ENCODE measurements around the gene BTBD7. TPM values are rescaled to one million over a fixed set of nuclear protein-coding genes. Genes with fewer than 3 reads are reported as not detected.

The BTBD7 gene
- total and polyA plus RNA-seq, 2 donors (not counting 1 experiment from before 2014, with no cell fraction given): 8.1 to 48.6 TPM

DNA sequence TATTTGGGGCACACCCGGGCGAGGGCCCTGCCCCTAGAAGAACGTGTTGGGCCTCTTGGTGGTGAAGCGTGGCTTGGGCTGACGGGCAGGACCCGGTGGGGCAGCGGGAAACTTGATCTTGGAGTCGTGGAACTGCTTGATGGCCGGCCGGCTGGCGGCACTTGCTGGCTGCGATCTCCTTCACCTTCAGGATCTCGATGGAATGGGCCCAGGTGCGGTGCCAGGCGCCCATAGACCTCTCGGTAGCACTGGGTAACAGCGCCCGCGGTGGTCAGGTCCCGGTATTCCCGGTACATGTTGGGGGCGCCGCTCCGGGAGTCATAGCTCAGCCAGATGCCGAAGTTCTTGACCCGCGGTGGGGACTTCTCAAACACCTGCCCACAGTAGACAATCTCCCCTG is 109.3 kb downstream of the BTBD7 start:
- H3K27me3 ChIP-seq (replicated peaks in 1 of 4; ENCODE audit: control extremely low read depth in 1 of 4, control insufficient read depth in 3 of 4, insufficient read depth in 4 of 4, low read length in 3 of 4): no peaks in the 10 kb centered on the region
- Mint-ChIP-seq H3K4me1 (no peaks in the 10 kb centered on the region), H3K27me3 (no peaks in the 10 kb centered on the region), H3K9me3 (ENCODE audit: insufficient read depth) (no peaks in the 10 kb centered on the region), H3K4me3 (no peak overlapping the region), H3K27ac (no peak overlapping the region)
- H3K4me2 ChIP-seq (replicated peaks; ENCODE audit: low read depth, low read length, poor library complexity, severe bottlenecking): no peak overlapping the region
- POLR2A ChIA-PET: no interaction called here
- no peaks in the 10 kb centered on the region for H3K9me3 ChIP-seq (ENCODE audit: control extremely low read depth in 1 of 3, control insufficient read depth in 2 of 3, insufficient read depth in 1 of 3, low read length in 2 of 3)
- CTCF ChIA-PET: no interaction called here
- H4K20me1 ChIP-seq (ENCODE audit: control insufficient read depth, insufficient read depth, low read length, poor library complexity, severe bottlenecking): no peaks in the 10 kb centered on the region
- intact Hi-C loops (cut with micrococcal nuclease): no loop called here
- ATAC-seq (ENCODE audit: low read depth): no peak
- H3K4me1 ChIP-seq (ENCODE audit: control insufficient read depth in 2 of 2, insufficient read depth in 2 of 2, low read length in 2 of 2): no peaks in the 10 kb centered on the region
- 99% methylated on average over 23 of the region's 27 CpGs for WGBS (ENCODE audit: insufficient coverage)
- H2AFZ ChIP-seq (ENCODE audit: insufficient read depth, low read depth, low read length, poor library complexity, severe bottlenecking): no peak overlapping the region
- H3K79me2 ChIP-seq (ENCODE audit: control insufficient read depth, insufficient read depth, low read length): no peaks in the 10 kb centered on the region
- H3K9ac ChIP-seq (ENCODE audit: low read length): no peak overlapping the region
- H3K36me3 ChIP-seq (replicated peaks in 1 of 2; ENCODE audit: control extremely low read depth in 1 of 2, control insufficient read depth in 1 of 2, extremely low read depth in 1 of 2, insufficient read depth in 2 of 2, low read length in 1 of 2): peaks cover 12 to 74% of the 10 kb centered on the region in 2 experiments
- no peak for DNase-seq
- H3K27ac ChIP-seq (ENCODE audit: low read length in 2 of 2): no peak overlapping the region
- H3K4me3 ChIP-seq (ENCODE audit: control extremely low read depth in 1 of 5, extremely low read depth in 1 of 5, insufficient read depth in 1 of 5, low read depth in 2 of 5, low read length in 4 of 5): no peak overlapping the region
- no peak for TF ChIP-seq EZH2 (IDR thresholded peaks at IDR 0.05; ENCODE audit: borderline replicate concordance, insufficient read depth, low read depth, low read length, poor library complexity, severe bottlenecking)
- TF ChIP-seq, protein P1, sequence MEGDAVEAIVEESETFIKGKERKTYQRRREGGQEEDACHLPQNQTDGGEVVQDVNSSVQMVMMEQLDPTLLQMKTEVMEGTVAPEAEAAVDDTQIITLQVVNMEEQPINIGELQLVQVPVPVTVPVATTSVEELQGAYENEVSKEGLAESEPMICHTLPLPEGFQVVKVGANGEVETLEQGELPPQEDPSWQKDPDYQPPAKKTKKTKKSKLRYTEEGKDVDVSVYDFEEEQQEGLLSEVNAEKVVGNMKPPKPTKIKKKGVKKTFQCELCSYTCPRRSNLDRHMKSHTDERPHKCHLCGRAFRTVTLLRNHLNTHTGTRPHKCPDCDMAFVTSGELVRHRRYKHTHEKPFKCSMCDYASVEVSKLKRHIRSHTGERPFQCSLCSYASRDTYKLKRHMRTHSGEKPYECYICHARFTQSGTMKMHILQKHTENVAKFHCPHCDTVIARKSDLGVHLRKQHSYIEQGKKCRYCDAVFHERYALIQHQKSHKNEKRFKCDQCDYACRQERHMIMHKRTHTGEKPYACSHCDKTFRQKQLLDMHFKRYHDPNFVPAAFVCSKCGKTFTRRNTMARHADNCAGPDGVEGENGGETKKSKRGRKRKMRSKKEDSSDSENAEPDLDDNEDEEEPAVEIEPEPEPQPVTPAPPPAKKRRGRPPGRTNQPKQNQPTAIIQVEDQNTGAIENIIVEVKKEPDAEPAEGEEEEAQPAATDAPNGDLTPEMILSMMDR (IDR thresholded peaks at IDR 0.05): no peak

DNA sequence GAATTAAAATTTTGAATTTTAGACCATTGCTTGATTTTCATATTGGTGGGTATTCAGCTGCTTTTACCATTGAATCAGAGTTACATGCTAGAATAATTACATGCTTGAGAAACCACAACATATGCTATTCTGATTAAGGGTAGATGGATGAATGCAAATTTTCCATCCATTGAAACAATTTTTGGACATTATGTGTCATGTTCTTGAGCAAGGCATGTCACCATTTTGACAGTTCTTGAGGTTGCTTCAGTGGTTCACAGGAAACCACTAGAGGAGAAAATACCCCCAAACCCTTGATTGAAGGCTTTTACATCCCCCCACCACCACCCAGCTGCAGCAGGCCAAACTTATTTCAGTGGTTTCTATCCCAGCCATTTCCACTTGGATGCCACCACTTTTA is 112.3 kb downstream of the BTBD7 start:
- intact Hi-C loops (cut with micrococcal nuclease): no loop called here
- Mint-ChIP-seq H3K4me1 (no peaks in the 10 kb centered on the region), H3K4me3 (no peak overlapping the region), H3K27ac (no peak overlapping the region), H3K27me3 (no peaks in the 10 kb centered on the region), H3K9me3 (ENCODE audit: insufficient read depth) (no peaks in the 10 kb centered on the region)
- no peak overlapping the region for H3K4me3 ChIP-seq (ENCODE audit: control extremely low read depth in 1 of 5, extremely low read depth in 1 of 5, insufficient read depth in 1 of 5, low read depth in 2 of 5, low read length in 4 of 5)
- no peak overlapping the region for H3K27ac ChIP-seq (ENCODE audit: low read length in 2 of 2)
- H3K79me2 ChIP-seq (ENCODE audit: control insufficient read depth, insufficient read depth, low read length): no peaks in the 10 kb centered on the region
- H3K36me3 ChIP-seq (replicated peaks in 1 of 2; ENCODE audit: control extremely low read depth in 1 of 2, control insufficient read depth in 1 of 2, extremely low read depth in 1 of 2, insufficient read depth in 2 of 2, low read length in 1 of 2): peaks cover 3 to 68% of the 10 kb centered on the region in 2 experiments
- TF ChIP-seq, protein P1 (IDR thresholded peaks at IDR 0.05): no peak
- no peak for TF ChIP-seq EZH2 (IDR thresholded peaks at IDR 0.05; ENCODE audit: borderline replicate concordance, insufficient read depth, low read depth, low read length, poor library complexity, severe bottlenecking)
- H3K4me1 ChIP-seq (ENCODE audit: control insufficient read depth in 2 of 2, insufficient read depth in 2 of 2, low read length in 2 of 2): no peaks in the 10 kb centered on the region
- no peak overlapping the region for H3K9ac ChIP-seq (ENCODE audit: low read length)
- ChIA-PET CTCF (no interaction called here), POLR2A (no interaction called here)
- no peaks in the 10 kb centered on the region for H4K20me1 ChIP-seq (ENCODE audit: control insufficient read depth, insufficient read depth, low read length, poor library complexity, severe bottlenecking)
- H3K4me2 ChIP-seq (replicated peaks; ENCODE audit: low read depth, low read length, poor library complexity, severe bottlenecking): no peak overlapping the region
- no peak overlapping the region for H2AFZ ChIP-seq (ENCODE audit: insufficient read depth, low read depth, low read length, poor library complexity, severe bottlenecking)
- no peaks in the 10 kb centered on the region for H3K9me3 ChIP-seq (ENCODE audit: control extremely low read depth in 1 of 3, control insufficient read depth in 2 of 3, insufficient read depth in 1 of 3, low read length in 2 of 3)
- ATAC-seq (ENCODE audit: low read depth): no peak
- H3K27me3 ChIP-seq (replicated peaks in 1 of 4; ENCODE audit: control extremely low read depth in 1 of 4, control insufficient read depth in 3 of 4, insufficient read depth in 4 of 4, low read length in 3 of 4): no peaks in the 10 kb centered on the region
- DNase-seq: no peak
